HG03159 (cell line): ENCODE results near the gene NMD3.
"Not testable (repeated sequence)": the region's sequence is repeated elsewhere in the genome, so short reads cannot be mapped to it uniquely, and the experiment has no call there.

Experiments used
- ATAC-seq: cut with Tn5 transposase; IDR thresholded peaks from one replicate; pipeline ENCODE4 v1.9.1; 2021; ENCODE audit warnings: mild to moderate bottlenecking, moderate library complexity; ENCODE audit not compliant: unreplicated experiment

NMD3 gene

DNA sequence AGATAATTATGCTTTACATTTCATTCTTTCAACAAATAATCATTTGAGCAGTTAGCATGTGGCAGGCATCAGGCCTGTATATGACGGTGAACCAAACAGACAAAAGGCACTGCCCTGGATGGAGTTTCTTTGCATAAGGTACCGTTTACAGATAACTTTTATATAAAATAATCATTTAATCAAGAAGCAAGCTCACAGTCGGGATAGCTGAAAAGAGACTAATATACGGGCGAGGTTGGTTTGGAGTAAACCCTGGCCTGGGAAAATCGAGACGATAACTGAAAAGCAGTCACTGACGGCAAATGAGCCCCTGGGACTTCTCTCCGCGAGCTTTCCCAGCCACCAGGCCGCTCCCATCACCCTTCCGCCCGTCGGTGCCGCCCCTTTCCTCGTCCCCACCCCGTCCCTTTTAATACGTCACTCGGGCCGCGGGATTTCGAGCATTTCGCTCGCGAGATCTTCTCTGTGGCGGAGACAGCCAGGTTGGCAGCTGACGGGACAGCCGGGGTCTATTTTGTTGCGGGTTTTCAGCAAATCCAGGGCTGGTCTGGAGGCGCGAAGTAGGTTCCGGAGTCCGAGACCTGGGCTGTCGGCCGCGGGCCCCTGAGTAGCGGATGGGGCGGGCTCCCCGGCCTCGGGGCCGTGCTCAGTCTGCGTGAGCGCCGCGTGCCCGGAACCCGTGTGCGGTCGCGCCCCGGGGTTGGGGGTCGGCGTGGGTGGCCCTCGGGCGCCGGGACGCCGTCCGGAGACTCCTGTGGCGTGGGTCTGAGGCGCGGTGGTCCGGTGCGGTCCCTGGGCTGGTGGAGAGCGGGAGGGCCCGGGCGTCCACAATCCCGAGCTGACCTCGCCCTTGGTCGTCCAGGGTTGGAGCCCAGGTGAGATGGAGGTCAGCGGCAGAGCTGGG, at the start of gene NMD3:
NMD3 (plus strand) TSS at position 462 of the 904 bp plus-strand sequence. CDS start 703 bp downstream, outside the sequence.
- ATAC-seq = peak; percentile 99

DNA sequence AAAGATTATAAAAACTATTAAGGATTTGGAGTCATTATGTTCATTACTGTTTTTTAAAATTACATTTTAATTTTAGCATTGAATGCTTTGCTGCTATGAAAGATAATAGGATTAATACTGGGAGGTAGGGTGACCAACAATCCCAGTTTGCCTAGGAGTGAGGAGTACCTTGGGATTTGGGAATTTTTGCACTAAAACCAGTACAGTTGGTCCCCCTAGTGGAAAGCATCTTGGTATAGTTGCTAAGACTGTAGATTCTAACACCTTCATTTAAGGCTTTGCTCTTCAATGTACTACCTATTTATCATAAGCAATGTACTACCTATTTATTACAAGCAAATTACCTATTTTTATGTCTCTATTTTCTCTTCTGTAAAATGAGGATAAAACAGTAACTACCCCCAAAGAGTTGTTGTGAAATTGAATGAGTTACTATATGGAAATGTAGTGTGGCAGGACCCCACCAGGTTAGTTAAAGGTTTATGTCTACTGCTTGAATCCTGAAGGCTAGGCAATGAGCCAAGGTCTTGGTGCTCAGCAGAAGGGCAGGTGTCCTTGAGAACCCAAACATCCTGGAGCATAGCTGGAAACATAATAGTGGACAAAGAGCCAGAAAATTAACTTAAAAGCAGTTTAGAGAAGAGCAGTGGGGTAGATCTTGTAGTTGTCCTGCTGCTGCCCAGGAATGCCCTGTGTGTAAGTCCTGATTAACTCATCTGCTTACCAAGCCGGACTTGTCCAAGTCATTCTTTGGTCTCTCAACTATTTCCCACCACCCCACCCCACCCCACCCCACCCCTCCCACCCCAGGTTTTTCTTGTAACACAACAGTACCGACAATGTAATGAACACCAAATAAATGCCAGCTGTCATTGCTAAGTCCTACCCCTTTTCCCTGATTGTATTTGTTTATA, 49.2 kb upstream of the NMD3 start:
- no peak for ATAC-seq

DNA sequence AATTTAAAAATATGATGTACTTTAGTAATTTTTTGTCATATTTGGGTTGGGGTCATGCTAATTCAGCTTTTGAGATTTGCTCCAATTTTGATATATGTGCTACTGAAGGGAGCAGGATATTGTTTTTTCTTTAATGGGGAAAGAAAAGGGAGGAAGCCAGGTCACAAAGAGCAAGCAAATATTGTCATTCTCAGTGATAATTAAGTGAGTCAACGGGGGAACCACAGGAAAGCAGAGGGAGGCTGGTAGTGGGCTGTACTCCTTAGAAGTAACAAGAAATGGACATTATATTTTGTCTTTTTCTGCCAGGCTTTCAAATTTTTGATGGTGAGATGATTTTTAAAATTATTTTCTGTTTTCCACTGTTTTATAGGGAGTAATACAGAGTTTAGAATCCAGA, 45.6 kb upstream of the NMD3 start:
- ATAC-seq = no peak

DNA sequence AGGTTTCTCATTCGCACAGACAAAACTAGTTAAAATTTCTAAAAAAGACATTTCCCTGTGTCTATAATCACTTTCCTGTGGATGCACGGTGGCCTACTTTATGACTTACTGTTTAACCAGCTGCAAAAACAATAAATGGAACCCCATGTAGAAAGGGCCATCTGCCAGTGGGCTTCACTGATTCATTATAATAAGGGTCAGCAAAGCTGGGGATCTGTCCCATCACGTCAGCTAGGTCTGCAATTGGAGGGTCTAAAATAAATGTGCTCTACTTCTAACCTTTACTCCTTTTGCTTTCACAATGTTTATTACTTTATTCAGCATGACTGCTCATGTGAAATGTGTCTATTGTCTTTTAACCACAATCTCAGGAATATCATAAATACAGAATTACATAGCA, 43.1 kb upstream of the NMD3 start:
- no peak for ATAC-seq

DNA sequence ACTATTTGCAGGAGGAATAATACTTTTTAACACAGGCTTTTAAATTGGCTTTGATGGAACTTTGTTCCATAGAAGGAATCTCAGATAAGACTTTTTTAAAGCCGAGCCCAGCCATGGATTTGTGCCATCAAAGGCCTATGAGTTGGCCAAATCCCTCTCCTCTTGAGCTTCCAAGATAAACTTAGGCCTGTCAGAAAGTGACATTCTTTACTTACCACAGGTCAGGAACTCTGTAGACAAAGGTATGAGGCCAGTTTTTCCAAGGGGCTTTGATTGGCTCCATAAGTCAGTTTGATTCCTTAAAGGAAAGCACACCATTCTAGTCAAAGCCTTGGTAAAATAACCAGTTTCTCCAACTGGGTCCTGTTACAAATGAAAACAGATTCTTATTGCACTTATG, 39.7 kb upstream of the NMD3 start:
- ATAC-seq = not testable (repeated sequence)

DNA sequence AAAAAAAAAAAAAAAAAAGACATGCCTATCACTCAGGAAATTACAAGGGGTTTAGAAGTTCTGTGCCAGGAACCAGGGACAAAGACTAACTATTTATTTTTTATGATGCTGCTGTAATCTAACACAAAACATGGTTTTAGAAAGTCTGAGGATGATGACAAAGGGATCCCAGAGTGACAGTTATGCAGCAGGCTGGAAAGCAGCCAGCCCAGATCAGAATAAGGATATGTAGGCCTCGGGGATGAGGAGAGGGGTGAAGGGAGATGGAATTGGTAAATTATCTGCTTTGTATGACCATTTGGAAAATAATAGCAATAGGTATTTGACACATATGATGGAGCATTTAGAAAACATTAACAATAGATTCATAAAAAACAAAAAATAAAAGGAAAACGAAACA, 34.1 kb upstream of the NMD3 start:
- ATAC-seq = no peak

DNA sequence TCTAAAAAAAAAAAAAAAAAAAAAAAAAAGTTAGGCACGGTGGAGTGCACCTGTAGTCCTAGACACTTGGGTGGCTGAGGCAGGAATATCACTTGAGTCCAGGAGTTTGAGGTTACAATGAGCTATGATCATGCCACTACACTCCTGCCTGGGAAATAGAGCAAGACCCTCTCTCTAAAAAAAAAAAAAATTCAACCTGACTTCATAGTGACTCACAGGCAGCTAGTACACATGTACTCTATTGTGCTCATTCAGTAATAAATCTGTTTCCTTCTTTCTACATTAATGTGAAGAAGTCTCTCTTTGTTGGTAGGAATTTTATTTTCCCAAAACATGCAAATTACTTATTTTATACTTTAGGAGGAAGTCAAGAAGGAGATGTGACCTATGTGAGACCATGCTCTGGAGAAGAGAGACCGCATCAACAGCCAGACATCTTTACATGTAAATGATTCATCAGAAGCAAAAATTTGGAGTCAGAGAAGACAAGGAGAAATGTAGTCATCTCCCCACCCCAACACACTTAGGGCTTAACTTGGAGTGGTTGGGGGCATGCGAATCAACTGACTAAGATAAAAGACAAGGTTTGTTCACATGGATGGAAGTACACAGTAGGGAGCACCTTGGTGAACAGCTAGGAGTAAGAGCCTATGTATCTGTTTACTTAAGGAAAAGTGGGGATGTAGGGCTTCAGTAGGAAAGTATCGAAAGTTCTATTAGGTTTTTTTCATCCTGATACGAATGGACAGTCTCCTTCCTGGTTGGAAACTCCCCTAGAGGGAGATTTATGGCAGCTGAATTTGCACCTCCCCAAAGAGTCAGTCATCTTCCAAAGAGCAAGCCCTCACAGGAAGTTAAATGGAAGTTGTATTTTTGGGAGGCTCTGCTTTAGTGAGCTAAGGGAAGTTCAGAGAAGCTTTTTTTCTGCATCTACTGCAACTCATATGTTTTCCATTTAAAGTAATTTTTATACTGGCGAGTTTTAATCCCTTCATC, 23.0 kb upstream of the NMD3 start:
- no peak for ATAC-seq

DNA sequence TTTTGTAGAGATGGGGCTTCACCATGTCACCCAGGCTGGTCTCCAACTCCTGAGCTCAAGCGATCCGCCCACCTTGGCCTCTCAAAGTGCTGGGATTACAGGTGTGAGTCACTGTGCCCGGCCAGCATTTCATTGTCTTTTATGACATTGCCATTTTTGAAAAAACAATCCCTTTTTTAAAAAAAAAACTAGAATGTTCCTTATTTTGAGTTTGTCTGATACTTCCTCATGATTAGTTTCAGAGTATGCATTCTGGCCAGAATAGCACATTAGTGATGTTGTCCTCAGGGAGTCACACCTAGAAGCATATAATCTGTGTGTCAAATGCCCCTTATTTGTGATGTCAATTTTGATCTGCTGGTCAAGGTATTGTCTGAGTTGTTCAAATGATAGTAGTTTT, 21.2 kb upstream of the NMD3 start:
- no peak for ATAC-seq

DNA sequence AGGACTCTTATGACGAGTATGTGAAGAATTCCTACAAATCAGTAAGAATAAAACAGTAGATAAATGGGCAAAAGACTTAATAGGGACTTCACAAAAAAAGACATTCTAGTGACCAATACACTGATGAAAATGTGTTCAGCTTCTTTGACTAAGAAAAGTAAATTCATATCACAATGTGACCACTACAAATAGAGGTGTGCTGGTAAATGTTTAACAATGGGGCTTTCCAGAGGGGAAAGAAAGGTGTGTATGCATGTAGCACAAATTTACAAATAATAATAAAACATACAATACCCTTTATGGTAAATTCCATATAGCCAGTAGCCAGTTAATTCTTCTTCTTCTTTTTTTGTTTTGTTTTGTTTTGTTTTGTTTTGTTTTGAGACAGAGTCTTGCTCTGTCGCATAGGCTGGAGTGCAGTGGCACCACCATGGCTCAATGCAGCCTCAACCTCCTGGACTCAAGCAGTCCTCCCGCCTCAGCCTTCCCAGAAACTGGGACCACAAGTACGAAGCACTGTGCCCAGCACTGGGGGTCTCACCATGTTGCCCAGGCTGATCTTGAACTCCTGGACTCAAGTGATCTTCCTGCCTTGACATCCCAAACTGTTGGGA, 17.5 kb upstream of the NMD3 start:
- peak; percentile 80 for ATAC-seq

DNA sequence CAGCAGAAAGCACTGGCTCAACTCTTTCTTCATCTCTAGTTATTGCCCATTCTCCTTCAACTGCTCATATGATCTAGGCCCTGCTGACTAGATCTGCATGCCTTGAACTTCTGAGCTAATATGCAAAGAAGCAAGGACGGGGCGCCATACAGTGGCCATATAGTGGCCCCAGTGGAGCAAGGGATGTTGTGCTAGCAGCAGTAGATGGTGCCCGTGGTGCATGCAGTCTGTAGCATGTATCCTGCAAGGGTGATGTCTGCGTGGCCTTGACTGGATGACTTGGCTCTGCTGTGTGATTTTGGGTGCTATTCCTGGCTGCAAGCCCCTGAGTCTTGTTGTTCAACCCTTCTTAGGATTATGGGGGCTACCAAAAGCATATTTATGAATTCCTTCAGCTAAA, 12.2 kb upstream of the NMD3 start:
- no peak for ATAC-seq

DNA sequence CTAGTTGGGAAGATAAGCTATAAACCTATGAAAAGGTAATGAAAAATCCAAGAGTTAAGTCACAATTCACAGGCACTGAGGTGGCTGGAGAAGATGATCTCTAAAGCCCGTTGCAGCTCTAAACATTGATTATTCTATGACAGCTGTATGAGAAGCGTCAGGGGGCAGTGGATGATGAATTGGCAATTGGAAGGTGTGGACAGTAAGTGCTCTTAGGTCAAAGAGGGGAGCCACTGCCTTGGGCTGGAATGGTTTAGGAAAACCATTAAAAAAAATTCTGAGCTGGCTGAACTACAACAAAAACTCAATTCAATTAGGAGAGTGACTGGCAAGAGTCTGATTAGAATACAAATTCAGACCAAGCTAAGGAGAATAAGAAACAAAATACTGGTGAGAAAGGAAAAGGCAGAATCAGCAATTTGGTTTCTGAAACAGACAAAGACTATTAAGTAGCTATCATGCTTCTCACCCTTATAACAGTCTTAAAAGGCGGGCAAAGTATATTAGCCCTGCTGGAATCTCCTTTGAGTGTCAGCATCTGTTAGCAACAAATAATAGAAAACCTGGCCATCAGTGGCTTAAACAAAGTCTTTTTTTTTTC, 8.8 kb upstream of the NMD3 start:
- ATAC-seq = no peak

DNA sequence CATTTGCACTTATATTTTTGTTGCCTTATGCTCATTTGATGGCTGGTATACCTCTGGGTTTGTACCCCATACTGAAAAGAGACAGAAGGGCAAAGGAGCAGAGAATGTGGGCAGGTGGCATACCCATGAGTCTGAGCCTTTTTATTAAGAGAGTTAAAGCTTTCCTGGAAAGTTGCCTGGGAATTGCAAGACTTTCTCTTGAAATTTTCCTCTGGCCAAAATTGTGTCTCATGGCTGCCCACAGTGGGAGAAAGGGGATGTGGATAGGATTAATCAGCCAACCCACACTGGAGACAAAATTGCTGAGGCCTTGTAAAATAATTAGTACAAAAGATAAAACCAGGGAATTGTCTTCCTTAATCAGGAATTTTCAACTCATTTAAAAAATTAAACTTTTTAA, 8.2 kb upstream of the NMD3 start:
- ATAC-seq = no peak

DNA sequence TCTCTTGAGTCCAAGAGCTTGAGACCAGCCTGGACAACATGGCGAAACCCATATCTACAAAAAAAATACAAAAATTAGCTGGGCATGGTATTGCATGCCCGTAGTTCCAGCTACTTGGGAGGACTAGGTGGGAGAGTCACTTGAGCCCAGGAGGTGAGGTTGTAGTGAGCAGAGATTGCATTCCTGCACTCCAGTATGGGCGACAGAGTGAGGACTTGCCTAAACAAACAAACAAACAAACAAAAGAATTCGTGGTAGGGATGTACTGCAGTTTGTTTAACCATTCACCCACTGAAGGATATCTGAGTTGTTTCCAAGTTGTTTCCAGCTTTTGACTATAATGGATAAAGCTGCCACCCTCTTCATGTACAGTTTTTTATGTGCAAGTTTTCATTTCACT, 7.5 kb upstream of the NMD3 start:
- no peak for ATAC-seq

DNA sequence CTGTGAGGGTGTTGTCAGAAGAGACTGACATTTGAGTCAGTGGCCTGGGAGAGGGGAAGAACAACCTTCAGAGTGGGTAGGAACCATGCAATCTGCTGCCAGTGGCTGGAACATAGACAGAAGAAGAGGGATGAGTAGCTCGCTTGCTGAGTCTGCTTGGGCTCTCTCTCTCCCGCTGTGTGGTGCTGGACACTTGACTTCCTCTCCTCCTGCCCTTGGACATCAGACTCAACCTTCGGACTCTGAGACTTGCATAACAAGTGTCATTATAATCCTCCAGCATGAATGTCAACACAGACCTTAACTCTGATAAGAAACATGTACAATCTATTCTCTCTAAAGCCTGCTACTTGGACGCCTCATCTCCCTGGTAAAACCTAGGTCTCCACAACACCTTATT, 5.9 kb upstream of the NMD3 start:
- ATAC-seq = no peak

DNA sequence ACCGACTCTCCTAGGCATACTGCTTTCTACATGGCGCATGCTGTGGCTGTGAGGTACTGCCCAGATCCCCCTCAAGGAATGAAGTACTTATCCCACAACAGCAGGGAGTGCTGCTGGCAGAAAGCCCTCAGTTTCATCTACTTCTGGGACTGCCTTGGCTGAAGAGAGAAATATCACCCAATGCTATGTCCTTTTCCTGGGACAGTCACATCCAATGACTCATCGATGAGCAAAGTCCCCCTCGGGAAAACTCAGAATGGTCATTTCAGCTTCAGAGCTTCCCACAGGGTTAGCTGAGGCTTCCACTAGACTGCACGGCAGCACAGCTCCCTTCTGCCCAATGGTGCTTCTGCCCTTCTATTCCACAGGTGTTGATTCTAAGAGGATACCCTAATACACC, 3.6 kb upstream of the NMD3 start:
- no peak for ATAC-seq

DNA sequence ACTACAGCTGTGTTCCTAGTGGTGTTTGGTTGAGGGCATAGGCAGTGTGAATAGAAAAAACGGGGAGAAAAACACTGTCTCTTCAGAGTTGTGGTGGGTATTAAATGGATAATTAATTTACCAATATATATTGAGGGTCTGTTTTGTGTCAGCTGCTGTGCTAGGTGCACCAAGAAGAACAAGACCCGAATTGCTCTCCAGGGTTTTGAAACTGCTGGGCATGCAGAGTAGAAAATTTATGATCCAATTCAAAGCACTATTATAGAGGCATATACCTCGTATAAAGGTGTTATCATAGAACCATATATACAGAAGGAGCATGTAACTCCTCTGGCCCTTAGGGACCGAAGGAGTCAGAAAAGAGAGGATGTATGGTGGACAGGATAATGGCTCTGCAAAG, 1.6 kb upstream of the NMD3 start:
- ATAC-seq = no peak

DNA sequence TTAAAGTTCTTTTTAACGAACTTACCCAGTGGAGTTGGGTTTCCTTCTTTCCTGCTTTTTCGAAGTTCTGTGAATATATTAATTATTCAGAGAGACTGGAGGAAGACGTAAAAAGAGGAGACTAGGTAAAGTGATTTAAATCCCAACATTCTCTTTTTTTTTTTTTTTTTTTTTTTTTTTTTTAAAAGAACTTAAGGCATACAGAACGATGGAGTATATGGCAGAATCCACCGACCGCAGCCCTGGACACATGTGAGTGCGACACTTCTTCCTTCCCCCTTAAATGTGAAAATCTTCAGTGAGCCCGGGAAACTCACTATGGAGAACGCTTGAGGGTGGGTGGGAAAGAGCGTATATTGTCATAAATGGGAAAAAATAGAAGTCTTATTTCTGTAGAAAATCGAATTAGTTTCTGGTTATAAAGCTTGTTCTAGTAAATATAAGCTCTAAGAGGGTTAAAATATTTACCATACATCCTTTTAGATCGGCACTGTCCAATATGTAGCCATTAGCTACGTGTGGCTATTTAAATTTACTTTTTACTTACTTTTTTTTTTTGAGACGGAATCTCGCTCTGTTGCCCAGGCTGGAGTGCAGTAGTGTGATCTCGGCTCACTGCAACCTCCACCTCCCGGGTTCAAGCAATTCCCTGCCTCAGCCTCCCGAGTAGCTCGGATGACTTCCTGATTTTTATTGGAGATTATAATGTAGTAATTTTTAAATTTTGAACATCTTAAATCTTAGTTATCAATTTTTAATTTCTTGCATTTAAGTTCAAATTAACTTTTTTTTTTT, 892 bp downstream of the NMD3 start:
- ATAC-seq = no peak

DNA sequence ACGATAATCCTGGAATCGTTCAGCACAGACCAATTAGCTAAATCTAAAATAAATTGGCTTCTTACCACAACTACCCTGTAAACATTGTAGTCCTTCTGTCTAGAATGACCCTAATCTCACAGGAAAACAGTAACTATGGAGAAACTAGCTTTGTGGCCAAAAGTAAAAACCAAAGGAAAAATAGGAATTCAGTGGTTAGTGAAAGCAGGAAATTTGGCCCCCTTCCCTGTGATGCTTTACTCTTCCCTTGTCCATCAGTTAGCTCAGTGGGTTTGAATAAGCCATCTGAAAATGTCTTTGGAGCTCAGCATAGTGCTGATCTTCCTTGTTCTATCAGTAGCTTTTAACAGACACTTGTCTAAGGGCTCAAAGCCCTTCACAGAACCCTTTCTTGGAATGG, 1.6 kb downstream of the NMD3 start:
- ATAC-seq = no peak

DNA sequence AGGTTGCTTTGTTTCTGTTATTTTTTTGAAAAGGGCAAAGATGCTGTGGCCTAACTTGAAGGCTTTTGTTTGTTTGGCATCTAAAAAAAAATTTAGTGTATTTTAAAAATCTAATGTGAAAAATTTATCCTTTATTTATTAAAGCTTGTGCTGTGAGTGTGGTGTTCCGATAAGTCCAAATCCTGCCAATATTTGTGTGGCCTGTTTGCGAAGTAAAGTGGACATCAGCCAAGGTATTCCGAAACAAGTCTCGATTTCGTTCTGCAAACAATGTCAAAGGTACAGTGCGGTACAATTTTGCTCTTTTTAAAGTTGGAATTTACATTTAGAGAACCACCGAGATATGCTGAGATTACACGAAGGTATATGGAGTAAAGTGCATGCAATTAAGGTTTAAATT, 3.7 kb downstream of the NMD3 start:
- no peak for ATAC-seq
